Calu3 (cell line): ENCODE data around the gene CIRBP. TPM values are rescaled to one million over a fixed set of nuclear protein-coding genes. Genes with fewer than 3 reads are reported as not detected.
A peak's percentile ranks its signal among the peaks of the same experiment; 100 is the strongest.

Experiments
- BruUV-seq: library from RNA; stranded (reverse); fragments of 400-500 nt; replicated peaks from 2 replicates; lab custom pipeline; 2021; lab: Mats Ljungman, UMichigan
- CTCF ChIA-PET: fragments of 300-600 bp; sonication (Branson Sonifier 250); formaldehyde crosslinking; loops from one replicate; lab custom pipeline; 2022; ENCODE audit warnings: antibody characterized with exemption; lab: Charles Lee
- DNase-seq: peaks from one replicate; pipeline ENCODE4 v3.0.0; 2022
- H3K27ac Mint-ChIP-seq: one replicate; pipeline ENCODE4 v1.8.0; 2022; ENCODE audit warnings: mixed read lengths; ENCODE audit not compliant: unreplicated experiment
- H3K27me3 Mint-ChIP-seq: one replicate; pipeline ENCODE4 v1.8.0; 2022; ENCODE audit warnings: mixed read lengths; ENCODE audit not compliant: unreplicated experiment
- H3K36me3 Mint-ChIP-seq: one replicate; pipeline ENCODE4 v1.8.0; 2022; ENCODE audit warnings: mild to moderate bottlenecking, moderate library complexity, mixed read lengths; ENCODE audit not compliant: insufficient read depth, unreplicated experiment
- H3K4me1 Mint-ChIP-seq: one replicate; pipeline ENCODE4 v1.8.0; 2022; ENCODE audit warnings: mild to moderate bottlenecking, low read depth, mixed read lengths; ENCODE audit not compliant: unreplicated experiment
- H3K4me3 Mint-ChIP-seq: one replicate; pipeline ENCODE4 v1.8.0; 2022; ENCODE audit warnings: mild to moderate bottlenecking, low read depth, moderate library complexity, mixed read lengths; ENCODE audit not compliant: unreplicated experiment
- H3K9me3 Mint-ChIP-seq: one replicate; pipeline ENCODE4 v1.8.0; 2022; ENCODE audit warnings: low read depth, mixed read lengths; ENCODE audit not compliant: unreplicated experiment
- intact Hi-C: fragments of 100-400 bp; cut with micrococcal nuclease; formaldehyde crosslinking; loops from one replicate; pipeline ENCODE4 v1.10.0; 2022; ENCODE audit not compliant: unreplicated experiment
- total RNA-seq: library from RNA; stranded (reverse); gene quantifications from 2 replicates; pipeline ENCODE4 v1.2.3, GENCODE V29; 2022
- TF ChIP-seq, protein P1 (sequence below): fragments of 200-600 bp; IDR thresholded peaks from one replicate; pipeline ENCODE4 v1.8.0; 2022; ENCODE audit warnings: antibody characterized with exemption; ENCODE audit not compliant: unreplicated experiment

CIRBP gene
- total RNA-seq, 1 experiment from 2014 or later, result 102 TPM

DNA sequence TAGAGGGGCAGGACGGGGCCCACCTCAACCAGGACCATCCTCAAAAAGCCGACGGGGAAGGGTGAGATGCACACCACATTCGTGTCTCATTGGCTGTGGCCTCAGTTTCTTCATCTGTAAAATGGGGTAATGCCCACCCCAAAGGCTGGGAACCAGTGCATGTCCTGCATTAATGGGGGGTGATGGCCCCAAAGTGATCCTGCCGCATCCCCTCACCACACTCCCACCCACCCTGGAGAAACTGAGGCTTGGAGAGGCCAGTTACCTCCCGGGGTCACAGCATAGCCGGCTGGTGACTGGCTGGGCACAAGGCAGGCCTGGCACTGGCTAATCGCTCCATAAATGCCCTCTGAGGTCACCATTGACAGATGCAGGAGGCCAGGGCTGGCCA, 21.4 kb upstream of the CIRBP start:
- peaks cover 41% of the 10 kb centered on the region for H3K36me3 Mint-ChIP-seq
- TF ChIP-seq, protein P1, sequence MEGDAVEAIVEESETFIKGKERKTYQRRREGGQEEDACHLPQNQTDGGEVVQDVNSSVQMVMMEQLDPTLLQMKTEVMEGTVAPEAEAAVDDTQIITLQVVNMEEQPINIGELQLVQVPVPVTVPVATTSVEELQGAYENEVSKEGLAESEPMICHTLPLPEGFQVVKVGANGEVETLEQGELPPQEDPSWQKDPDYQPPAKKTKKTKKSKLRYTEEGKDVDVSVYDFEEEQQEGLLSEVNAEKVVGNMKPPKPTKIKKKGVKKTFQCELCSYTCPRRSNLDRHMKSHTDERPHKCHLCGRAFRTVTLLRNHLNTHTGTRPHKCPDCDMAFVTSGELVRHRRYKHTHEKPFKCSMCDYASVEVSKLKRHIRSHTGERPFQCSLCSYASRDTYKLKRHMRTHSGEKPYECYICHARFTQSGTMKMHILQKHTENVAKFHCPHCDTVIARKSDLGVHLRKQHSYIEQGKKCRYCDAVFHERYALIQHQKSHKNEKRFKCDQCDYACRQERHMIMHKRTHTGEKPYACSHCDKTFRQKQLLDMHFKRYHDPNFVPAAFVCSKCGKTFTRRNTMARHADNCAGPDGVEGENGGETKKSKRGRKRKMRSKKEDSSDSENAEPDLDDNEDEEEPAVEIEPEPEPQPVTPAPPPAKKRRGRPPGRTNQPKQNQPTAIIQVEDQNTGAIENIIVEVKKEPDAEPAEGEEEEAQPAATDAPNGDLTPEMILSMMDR, result no peak
- TSS peak; percentile 31 for BruUV-seq
- DNase-seq, result no peak
- intact Hi-C loops, result no loop called here
- H3K27ac Mint-ChIP-seq, result no peak overlapping the region
- no peak overlapping the region for H3K4me3 Mint-ChIP-seq
- no peaks in the 10 kb centered on the region for H3K27me3 Mint-ChIP-seq
- H3K9me3 Mint-ChIP-seq, result no peaks in the 10 kb centered on the region
- H3K4me1 Mint-ChIP-seq, result peaks cover 7% of the 10 kb centered on the region
- CTCF ChIA-PET, result no interaction called here

DNA sequence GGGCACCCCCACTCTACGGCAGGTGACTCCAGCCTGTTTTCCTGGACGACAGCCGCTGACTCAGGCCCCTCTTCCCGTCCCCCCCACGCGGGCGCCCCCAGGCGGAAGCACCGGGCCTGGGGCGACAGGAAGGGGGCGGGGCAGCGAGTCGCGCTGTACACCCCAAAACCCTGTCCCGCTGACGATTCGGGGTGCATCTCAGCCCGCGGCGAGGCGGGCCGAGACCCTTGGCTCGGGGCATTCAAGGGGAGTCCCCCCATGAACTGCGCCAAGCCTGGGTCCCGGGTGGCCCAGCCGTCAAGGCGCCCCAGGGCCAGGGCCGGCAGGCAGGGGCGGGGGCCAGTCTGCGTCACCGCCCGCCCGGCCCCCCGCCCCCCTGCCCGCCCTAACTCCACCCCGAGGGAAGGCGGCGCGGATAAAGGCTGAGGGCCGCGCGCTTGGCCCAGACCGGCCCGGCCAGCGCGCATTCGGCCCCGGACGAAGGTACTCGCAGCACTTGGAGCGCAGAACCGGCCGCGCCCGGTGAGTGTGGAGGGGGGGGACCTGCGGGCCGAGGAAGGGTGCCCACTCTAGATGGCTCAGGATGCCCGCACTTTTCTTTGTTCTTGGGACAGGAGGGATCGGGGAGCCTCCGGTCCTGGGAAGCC, 20.9 kb upstream of the CIRBP start, which contains the start of gene MIDN:
Gene MIDN (plus strand): TSS at position 445 of the 647 bp plus-strand sequence. CDS start 1,714 bp downstream, outside the sequence.
- TF ChIP-seq, protein P1, result no peak
- intact Hi-C loops, result no loop called here
- Mint-ChIP-seq H3K27me3 (no peaks in the 10 kb centered on the region), H3K4me3 (peak within 1 kb of the TSS; percentile 70), H3K36me3 (peaks cover 46% of the 10 kb centered on the region), H3K27ac (no peak within 1 kb of the TSS), H3K4me1 (peaks cover 7% of the 10 kb centered on the region), H3K9me3 (no peaks in the 10 kb centered on the region)
- DNase-seq, result peak; percentile 75
- CTCF ChIA-PET, result no interaction called here
- BruUV-seq, result no TSS peak

DNA sequence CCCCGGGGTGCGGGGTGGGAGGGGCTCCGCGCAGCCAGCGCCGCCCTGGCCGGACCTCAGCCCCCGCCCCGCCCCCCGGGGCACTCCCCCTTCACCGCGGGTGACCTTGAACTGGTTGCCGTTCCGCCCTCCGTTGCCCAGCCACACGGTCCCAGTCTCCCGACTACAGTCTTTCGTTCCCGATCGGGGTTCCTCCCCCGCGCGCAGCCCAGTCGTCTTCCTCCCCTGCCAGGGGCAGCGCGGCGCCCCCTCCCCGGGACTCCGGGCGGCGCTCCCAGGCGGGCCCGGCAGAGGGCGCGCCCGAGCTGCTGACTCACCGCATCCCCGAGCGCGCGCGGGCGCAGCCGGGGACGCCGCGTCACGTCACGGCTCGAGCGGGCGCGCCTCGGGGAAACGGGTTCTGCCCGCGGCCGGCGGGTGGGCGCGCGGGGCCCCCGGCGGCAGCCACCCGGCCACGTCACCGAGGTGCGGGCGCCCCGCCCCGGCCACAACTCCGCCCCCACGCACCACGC, 20.3 kb upstream of the CIRBP start:
- peaks cover 51% of the 10 kb centered on the region for H3K36me3 Mint-ChIP-seq
- intact Hi-C loops, result no loop called here
- H3K9me3 Mint-ChIP-seq, result no peaks in the 10 kb centered on the region
- TF ChIP-seq, protein P1, result peak; percentile 65
- H3K4me3 Mint-ChIP-seq, result peak overlapping the region; percentile 70
- no peaks in the 10 kb centered on the region for H3K27me3 Mint-ChIP-seq
- peak; percentile 76 for DNase-seq
- H3K27ac Mint-ChIP-seq, result no peak overlapping the region
- CTCF ChIA-PET, result interaction anchor here (0.6 kb wide), 1 partner anchor 21 kb away, joined by 4 read pairs; no protein-coding TSS in a partner anchor
- H3K4me1 Mint-ChIP-seq, result peaks cover 7% of the 10 kb centered on the region
- TSS peak; percentile 60 for BruUV-seq

DNA sequence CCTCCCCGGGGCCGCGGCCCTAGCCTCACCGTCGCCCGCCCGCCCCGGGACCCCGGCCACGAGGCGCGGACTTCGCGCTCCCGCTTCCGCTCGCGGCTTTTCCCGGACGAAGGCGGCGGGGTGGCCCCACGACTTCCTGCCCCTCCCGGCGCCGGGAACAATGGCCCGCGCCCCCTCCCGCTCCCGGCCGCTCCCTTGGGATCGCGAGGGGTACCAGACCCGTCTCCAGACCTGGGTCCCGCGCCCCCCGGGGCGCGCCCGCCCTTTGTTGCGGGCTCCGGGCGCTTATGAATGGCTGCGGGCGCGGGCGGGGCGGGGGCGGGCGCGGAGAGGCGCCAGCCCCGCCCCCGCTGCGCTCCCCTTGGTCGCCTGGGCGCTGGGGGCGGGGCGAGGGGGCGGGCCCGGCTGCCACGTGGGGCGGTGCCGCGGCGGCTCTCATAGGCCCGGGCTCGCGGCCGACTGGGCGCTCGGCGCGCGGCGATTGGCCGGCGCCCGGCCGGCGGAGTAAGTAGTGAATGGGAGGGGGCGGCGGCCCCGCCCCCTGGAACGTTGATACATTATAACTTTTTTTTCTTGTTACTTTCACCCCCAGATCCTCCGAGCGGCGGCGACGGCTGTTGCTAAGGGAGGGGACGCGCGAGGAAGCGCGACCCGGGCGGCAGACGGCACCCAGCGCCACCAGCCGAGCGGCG, 19.7 kb upstream of the CIRBP start:
- CTCF ChIA-PET, result interaction anchor here (0.6 kb wide), 1 partner anchor 20 kb away, joined by 4 read pairs; no protein-coding TSS in a partner anchor
- H3K9me3 Mint-ChIP-seq, result no peaks in the 10 kb centered on the region
- TF ChIP-seq, protein P1, result no peak
- peak; percentile 88 for DNase-seq
- no peaks in the 10 kb centered on the region for H3K27me3 Mint-ChIP-seq
- intact Hi-C loops, result no loop called here
- BruUV-seq, result no TSS peak
- peaks cover 5% of the 10 kb centered on the region for H3K4me1 Mint-ChIP-seq
- peak overlapping the region; percentile 70 for H3K4me3 Mint-ChIP-seq
- peaks cover 57% of the 10 kb centered on the region for H3K36me3 Mint-ChIP-seq
- no peak overlapping the region for H3K27ac Mint-ChIP-seq
